Tibial artery (tissue), 4 donors: Measurements from ENCODE around the gene MARCHF11.

Source experiments
- DNase-seq, 2 donors: peaks; one replicate each; pipeline ENCODE4 v3.0.0-alpha.2; 2019
- H3K27ac ChIP-seq, 2 donors: fragments of 200-600 bp; sonication (generic) in 1 of 2; 1 replicate in 1 of 2; 2 replicates in 1 of 2; pipeline ENCODE4 v1.5.1; 2018 to 2019; ENCODE audit warnings: mild to moderate bottlenecking in 1 of 2
- H3K27me3 ChIP-seq, 2 donors: fragments of 200-600 bp; sonication (generic) in 1 of 2; one replicate each; pipeline versions ENCODE4 v1.5.1 to v1.6.0; 2016 to 2019
- H3K36me3 ChIP-seq, 3 donors: fragments of 200-600 bp; sonication (generic) in 2 of 3; one replicate each; pipeline ENCODE4 v1.5.1; 2016 to 2019; ENCODE audit warnings: mild to moderate bottlenecking in 2 of 3
- H3K4me1 ChIP-seq, 4 donors: fragments of 200-600 bp; sonication (generic) in 2 of 4; 1 replicate in 3 of 4; 2 replicates in 1 of 4; pipeline ENCODE4 v1.5.1; 2016 to 2019
- H3K4me3 ChIP-seq, 2 donors: fragments of 200-600 bp; sonication (generic) in 1 of 2; 1 replicate in 1 of 2; 2 replicates in 1 of 2; pipeline ENCODE4 v1.5.1; 2018 to 2019; ENCODE audit warnings: mild to moderate bottlenecking in 2 of 2
- H3K9me3 ChIP-seq, 3 donors: fragments of 200-600 bp; sonication (generic) in 1 of 3; one replicate each; pipeline ENCODE4 v1.5.1; 2016 to 2019
- CTCF ChIP-seq, 2 experiments: fragments of 200-600 bp in 1 of 2; fragments of 450-650 bp in 1 of 2; IDR thresholded peaks; one replicate each; pipeline ENCODE4 v1.5.1; 2017 to 2019; ENCODE audit warnings: antibody characterized with exemption in 2 of 2, mild to moderate bottlenecking in 1 of 2, moderate library complexity in 1 of 2
- intact Hi-C: fragments of 100-400 bp; cut with DNase I; formaldehyde crosslinking; loops from one replicate; pipeline ENCODE4 v1.15.0; 2023; ENCODE audit warnings: low total_unique reads

MARCHF11 gene

GRCh38 chr5:16140944-16141343 is 38.6 kb downstream of the MARCHF11 start:
- no peak for DNase-seq
- Histone ChIP-seq H3K4me3 (no peak overlapping the region), H3K4me1 (no peaks in the 10 kb centered on the region), H3K27me3 (no peaks in the 10 kb centered on the region), H3K9me3 (peaks cover 0 to 6% (median 0%) of the 10 kb centered on the region in 3 donors), H3K36me3 (no peaks in the 10 kb centered on the region), H3K27ac (no peak overlapping the region)
- intact Hi-C loops, result no loop called here
- TF ChIP-seq CTCF (IDR thresholded peaks at IDR 0.05), result no peak

GRCh38 chr5:16140417-16140816 is 39.2 kb downstream of the MARCHF11 start:
- no peak for DNase-seq

GRCh38 chr5:16137177-16137576 is 42.4 kb downstream of the MARCHF11 start:
- Histone ChIP-seq H3K27me3 (no peaks in the 10 kb centered on the region), H3K9me3 (peaks cover 0 to 6% (median 0%) of the 10 kb centered on the region in 3 donors), H3K4me1 (no peaks in the 10 kb centered on the region), H3K4me3 (no peak overlapping the region), H3K36me3 (no peaks in the 10 kb centered on the region), H3K27ac (no peak overlapping the region)
- no peak for DNase-seq
- intact Hi-C loops, result no loop called here
- TF ChIP-seq CTCF (IDR thresholded peaks at IDR 0.05), result no peak

More at GRCh38 chr5:16140417-16140816, 39.2 kb downstream of the MARCHF11 start:
- Histone ChIP-seq H3K27me3 (no peaks in the 10 kb centered on the region), H3K4me1 (no peaks in the 10 kb centered on the region), H3K9me3 (peaks cover 0 to 6% (median 0%) of the 10 kb centered on the region in 3 donors), H3K36me3 (no peaks in the 10 kb centered on the region), H3K27ac (no peak overlapping the region), H3K4me3 (no peak overlapping the region)
- intact Hi-C loops, result no loop called here
- TF ChIP-seq CTCF (IDR thresholded peaks at IDR 0.05), result no peak

- peaks cover 0 to 6% (median 0%) of the 10 kb centered on the region in 3 donors for H3K9me3 ChIP-seq
- H3K36me3 ChIP-seq, result no peaks in the 10 kb centered on the region
- no peak for TF ChIP-seq CTCF (IDR thresholded peaks at IDR 0.05)
- H3K4me1 ChIP-seq, result no peaks in the 10 kb centered on the region
- no peak overlapping the region for H3K27ac ChIP-seq
- H3K4me3 ChIP-seq, result no peak overlapping the region
- DNase-seq, result no peak
- intact Hi-C loops, result no loop called here
- H3K27me3 ChIP-seq, result no peaks in the 10 kb centered on the region
These were observed 44.1 kb downstream of the MARCHF11 start for GRCh38 chr5:16135506-16135905.

- H3K36me3 ChIP-seq, result no peaks in the 10 kb centered on the region
- H3K4me1 ChIP-seq, result no peaks in the 10 kb centered on the region
- H3K27ac ChIP-seq, result no peak overlapping the region
- peaks cover 0 to 6% (median 0%) of the 10 kb centered on the region in 3 donors for H3K9me3 ChIP-seq
- intact Hi-C loops, result no loop called here
- no peak overlapping the region for H3K4me3 ChIP-seq
- DNase-seq, result no peak
- no peaks in the 10 kb centered on the region for H3K27me3 ChIP-seq
- TF ChIP-seq CTCF (IDR thresholded peaks at IDR 0.05), result no peak
These were observed 44.6 kb downstream of the MARCHF11 start for GRCh38 chr5:16135003-16135402.

- no peak for TF ChIP-seq CTCF (IDR thresholded peaks at IDR 0.05)
- intact Hi-C loops, result no loop called here
These were observed 45.4 kb downstream of the MARCHF11 start for GRCh38 chr5:16134204-16134603.

More at GRCh38 chr5:16134204-16134603, 45.4 kb downstream of the MARCHF11 start:
- Histone ChIP-seq H3K36me3 (no peaks in the 10 kb centered on the region), H3K4me3 (no peak overlapping the region), H3K9me3 (peaks cover 0 to 6% (median 0%) of the 10 kb centered on the region in 3 donors), H3K27me3 (no peaks in the 10 kb centered on the region), H3K27ac (no peak overlapping the region), H3K4me1 (no peaks in the 10 kb centered on the region)
- DNase-seq, result no peak
